ENCODE data around the gene IFIT5.
"Not testable (repeated sequence)": the region's sequence is repeated elsewhere in the genome, so short reads cannot be mapped to it uniquely, and the experiment has no call there.

The IFIT5 gene

GRCh38 chr10:89440226-89441009 lies 26.1 kb downstream of the IFIT5 start:
- DNase-seq = no peak

DNA sequence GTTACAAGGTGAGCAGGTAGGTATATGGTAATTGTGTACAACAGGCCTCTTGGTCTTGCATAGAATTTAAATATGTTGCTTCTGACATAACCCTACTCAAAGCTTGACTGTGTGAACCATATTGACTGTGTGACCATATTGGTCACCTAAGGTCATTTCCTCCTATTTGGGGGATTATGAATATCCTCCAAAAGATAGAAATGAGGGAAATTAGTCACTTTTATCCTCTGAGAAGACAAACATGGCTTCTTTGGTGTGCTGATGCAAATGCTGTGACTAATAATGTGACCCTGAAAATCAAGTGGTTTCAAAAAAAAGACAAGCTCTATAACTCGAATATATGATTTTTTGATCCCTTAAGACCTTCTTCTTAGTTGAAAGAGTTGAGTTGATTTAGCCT lies 27.9 kb downstream of the IFIT5 start:
- DNase-seq = no peak

DNA sequence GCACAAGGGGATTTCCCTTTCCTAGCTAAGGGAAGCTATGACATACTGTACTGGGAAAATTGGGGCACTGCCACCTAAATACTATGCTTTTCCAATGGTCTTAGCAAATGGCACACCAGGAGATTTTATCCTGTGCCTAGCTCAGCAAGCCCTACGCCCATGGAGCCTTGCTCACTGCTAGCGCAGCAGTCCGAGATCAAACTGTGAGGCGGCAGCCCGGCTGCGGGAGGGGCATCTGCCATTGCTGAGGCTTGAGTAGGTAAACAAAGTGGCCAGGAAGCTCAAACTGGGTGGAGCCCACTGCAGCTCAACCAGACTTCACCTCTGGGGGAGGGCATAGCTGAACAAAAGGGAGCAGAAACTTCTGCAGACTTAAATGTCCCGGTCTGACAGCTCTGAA lies 30.5 kb downstream of the IFIT5 start:
- not testable (repeated sequence) for DNase-seq

- no peak for DNase-seq
These were observed 36.5 kb downstream of the IFIT5 start for GRCh38 chr10:89450901-89451300.

DNA sequence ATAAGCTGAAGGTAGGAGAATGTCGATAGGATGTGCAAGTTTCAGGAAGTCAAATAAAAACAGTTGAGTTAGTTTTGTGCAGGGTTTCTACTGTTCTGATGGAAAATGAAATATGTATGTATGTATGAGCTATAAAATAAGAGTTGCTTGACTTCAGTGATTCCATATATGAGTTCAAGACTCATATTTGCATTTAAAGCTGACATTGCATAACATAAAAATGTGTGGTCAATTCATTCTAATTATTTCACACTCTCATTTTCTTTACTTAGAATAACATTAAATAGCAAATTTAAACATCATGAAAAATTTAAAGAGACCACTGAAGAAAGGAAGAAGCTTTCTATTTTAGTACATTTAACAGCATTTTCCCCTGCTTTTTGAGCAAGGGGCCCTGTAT lies 37.8 kb downstream of the IFIT5 start:
- DNase-seq = no peak

DNA sequence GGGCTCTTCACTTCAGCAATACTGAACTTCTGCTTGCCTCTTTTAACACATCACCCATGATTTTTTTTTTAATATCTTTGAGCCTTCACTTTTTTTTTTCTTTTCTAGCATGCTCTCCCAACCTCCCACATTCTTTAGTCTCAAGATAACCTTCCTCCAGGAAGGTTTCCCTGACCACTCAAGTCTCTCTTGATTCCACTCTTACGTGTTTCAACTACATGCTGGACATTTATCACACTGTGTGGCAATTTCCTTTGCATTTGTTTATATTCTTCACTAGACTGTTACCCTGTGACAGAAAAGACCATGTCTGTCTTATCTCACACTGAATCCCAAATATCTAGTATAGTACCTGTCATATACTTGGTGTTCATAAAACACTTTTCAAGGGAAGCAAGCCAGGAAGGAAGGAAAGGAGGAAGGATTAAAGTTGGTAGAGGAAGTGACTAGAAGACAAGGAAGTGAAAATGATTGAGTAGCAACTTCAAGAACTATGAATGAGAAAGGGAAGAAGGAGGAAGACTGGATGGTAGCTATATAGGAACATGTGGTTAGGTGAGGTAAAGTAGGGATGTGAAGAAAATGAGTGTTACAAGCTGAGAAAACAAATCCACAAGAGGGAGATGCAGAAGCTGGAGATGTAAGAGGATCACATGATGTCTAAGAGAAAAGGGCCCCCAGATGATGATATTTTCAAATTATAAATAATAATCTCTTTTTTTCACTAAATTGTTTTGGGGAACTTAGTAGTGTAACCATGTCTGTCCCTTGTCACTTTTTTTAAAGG lies 40.4 kb downstream of the IFIT5 start:
- DNase-seq = no peak

DNA sequence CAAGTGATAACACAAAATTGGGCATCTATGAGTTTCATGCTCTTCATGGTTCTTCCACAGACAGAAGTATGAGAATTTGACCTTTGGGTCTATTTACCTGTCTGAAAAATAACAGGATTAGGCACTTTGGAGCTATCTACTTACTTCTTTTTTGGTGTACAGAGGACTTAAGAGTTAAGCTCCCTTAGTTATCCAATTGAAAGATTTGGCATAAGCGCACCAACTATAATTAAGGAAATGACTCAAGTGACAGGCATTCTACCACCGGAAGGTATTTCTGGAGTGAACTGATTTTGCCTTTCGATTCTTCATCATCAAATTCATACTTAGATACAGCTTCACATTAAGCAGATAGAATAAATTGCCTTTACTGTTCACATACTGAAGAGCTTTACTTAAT lies 43.9 kb downstream of the IFIT5 start:
- no peak for DNase-seq

- no peak for DNase-seq
These were observed 44.4 kb downstream of the IFIT5 start for GRCh38 chr10:89458784-89459183.

GRCh38 chr10:89463846-89464537 lies 49.6 kb downstream of the IFIT5 start:
- DNase-seq = no peak

- DNase-seq = no peak
These were observed 50.8 kb downstream of the IFIT5 start for GRCh38 chr10:89465196-89465595.

DNA sequence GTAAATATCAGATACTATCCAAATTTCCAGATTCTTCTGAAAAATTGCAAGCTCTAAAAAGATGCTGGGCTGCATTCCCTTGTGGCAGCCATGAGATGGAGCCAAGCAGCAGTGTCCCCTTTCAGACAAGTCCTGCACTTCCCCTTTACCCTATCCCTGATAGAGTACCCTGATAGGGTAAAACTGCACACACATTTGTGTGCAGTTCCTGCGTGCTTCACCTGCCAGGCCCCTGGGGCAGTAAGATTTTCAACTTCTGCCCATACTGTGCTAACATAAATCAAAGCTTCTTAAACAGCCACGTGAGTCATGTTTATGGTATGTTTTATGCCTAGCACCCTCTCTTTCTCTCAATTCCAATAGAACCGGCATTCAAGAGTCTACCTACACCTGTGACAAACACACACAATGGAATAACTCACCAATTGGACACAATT lies 52.2 kb downstream of the IFIT5 start:
- DNase-seq = no peak

DNA sequence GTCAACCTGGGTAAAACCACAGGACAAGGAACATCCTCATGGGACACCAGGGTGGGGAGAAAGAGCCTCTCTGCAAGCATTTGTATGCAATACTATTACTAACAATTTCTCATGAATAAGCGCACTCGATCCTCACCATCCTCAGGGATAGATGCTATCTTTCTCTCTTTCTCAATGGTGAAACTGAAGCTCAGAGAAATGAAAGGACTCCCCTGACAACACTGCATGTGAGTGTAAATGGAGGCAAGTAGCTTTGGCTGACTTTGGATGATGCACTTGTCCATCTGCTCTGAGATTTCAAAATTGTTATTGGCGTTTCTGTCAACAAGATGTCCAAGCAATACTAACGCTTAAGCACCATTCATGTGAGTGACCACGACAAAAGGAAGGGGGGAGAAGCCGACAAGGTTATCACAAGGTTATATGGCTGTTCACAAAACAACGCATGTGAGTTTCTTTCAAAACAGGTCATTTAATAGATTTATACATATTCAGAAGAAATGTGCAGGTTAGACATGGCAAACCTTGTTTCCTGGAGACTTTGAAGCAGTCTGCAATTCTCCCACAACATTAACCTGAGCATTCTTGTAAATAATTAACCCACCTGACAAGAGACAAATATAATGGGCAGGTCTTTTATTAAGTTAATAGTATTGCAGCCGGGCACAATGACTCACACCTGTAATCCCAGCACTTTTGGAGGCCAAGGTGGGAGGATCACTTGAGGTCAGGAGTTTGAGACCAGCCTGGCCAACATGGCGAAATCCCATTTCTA lies 54.0 kb downstream of the IFIT5 start:
- no peak for DNase-seq

DNA sequence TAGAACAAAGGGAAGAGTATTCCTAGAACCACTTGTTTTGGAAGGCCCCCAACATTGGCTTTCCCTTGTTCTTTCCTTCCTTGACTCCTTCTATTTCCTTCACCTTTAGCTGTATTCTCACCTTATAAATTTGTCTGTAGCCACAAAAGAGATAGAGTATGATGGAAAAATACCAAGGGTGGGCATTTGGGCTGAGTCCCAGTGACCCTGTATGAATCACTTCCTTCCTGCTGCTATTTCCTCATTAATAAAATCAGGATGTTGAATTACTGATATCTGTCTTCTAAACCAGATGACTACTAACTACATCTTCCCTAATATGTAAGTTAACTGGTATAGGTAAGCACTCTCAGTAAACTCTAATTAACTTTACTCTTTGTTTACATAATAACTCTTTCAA lies 55.1 kb downstream of the IFIT5 start:
- no peak for DNase-seq
